ENCODE measurements around the gene TBC1D22A.

Gene TBC1D22A

GRCh38 chr22:47032091-47032943, 269.9 kb downstream of the TBC1D22A start:
- Histone ChIP-seq H3K9me3 (ENCODE audit: insufficient read depth, low read length) (no peaks in the 10 kb centered on the region), H3K4me1 (ENCODE audit: low read length) (no peaks in the 10 kb centered on the region), H3K4me3 (ENCODE audit: low read length) (no peak overlapping the region), H3K79me2 (ENCODE audit: low read length) (peaks cover 19% of the 10 kb centered on the region), H3K27me3 (ENCODE audit: low read depth, low read length) (no peaks in the 10 kb centered on the region), H2AFZ (ENCODE audit: low read depth, low read length) (no peak overlapping the region), H3K27ac (ENCODE audit: low read length) (no peak overlapping the region), H4K20me1 (ENCODE audit: insufficient read depth, low read length) (peaks cover 92% of the 10 kb centered on the region), H3K9ac (ENCODE audit: low read length) (no peak overlapping the region), H3K36me3 (replicated peaks; ENCODE audit: low read depth, low read length) (peaks cover 22% of the 10 kb centered on the region), H3K4me2 (ENCODE audit: low read length) (no peak overlapping the region)
- no peak for TF ChIP-seq EZH2phosphoT487 (IDR thresholded peaks at IDR 0.05; ENCODE audit: low read depth)
- TF ChIP-seq CTCF (IDR thresholded peaks at IDR 0.05; ENCODE audit: low read depth, low read length), result no peak

- H3K4me3 ChIP-seq (ENCODE audit: low read length), result no peak overlapping the region
- H3K9ac ChIP-seq (ENCODE audit: low read length), result no peak overlapping the region
- peaks cover 19% of the 10 kb centered on the region for H3K79me2 ChIP-seq (ENCODE audit: low read length)
- no peak overlapping the region for H3K27ac ChIP-seq (ENCODE audit: low read length)
- H3K9me3 ChIP-seq (ENCODE audit: insufficient read depth, low read length), result no peaks in the 10 kb centered on the region
- peaks cover 27% of the 10 kb centered on the region for H3K36me3 ChIP-seq (replicated peaks; ENCODE audit: low read depth, low read length)
- no peaks in the 10 kb centered on the region for H3K4me1 ChIP-seq (ENCODE audit: low read length)
- no peak overlapping the region for H3K4me2 ChIP-seq (ENCODE audit: low read length)
- H3K27me3 ChIP-seq (ENCODE audit: low read depth, low read length), result no peaks in the 10 kb centered on the region
- H2AFZ ChIP-seq (ENCODE audit: low read depth, low read length), result no peak overlapping the region
- TF ChIP-seq EZH2phosphoT487 (IDR thresholded peaks at IDR 0.05; ENCODE audit: low read depth) (no peak), CTCF (IDR thresholded peaks at IDR 0.05; ENCODE audit: low read depth, low read length) (no peak)
- peaks cover 93% of the 10 kb centered on the region for H4K20me1 ChIP-seq (ENCODE audit: insufficient read depth, low read length)
Observed at GRCh38 chr22:47032956-47033647, 270.7 kb downstream of the TBC1D22A start.

DNA sequence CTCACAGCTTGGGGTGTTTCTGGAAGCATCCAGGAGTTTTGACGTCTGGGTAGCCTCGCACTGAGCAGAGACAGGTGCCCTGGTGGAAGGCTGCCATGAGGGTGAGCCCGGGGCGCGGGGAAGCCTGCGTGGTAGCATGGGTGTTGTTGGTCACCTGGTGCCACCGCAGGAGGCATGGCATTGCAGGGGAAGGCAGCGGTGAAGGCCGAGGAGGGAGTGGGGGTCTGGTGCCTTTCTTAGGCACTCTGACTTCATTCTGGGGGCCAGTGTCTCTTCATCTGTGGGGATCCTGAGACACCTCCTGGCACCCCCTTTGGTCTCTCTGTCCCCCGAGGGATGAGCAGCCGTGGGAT, 271.2 kb downstream of the TBC1D22A start:
- Histone ChIP-seq H3K4me3 (ENCODE audit: low read length) (no peak overlapping the region), H3K79me2 (ENCODE audit: low read length) (peaks cover 23% of the 10 kb centered on the region), H3K9ac (ENCODE audit: low read length) (no peak overlapping the region), H3K36me3 (replicated peaks; ENCODE audit: low read depth, low read length) (peaks cover 32% of the 10 kb centered on the region), H3K4me1 (ENCODE audit: low read length) (no peaks in the 10 kb centered on the region), H3K4me2 (ENCODE audit: low read length) (no peak overlapping the region), H4K20me1 (ENCODE audit: insufficient read depth, low read length) (peaks cover 94% of the 10 kb centered on the region), H3K9me3 (ENCODE audit: insufficient read depth, low read length) (no peaks in the 10 kb centered on the region), H2AFZ (ENCODE audit: low read depth, low read length) (no peak overlapping the region), H3K27ac (ENCODE audit: low read length) (no peak overlapping the region), H3K27me3 (ENCODE audit: low read depth, low read length) (no peaks in the 10 kb centered on the region)
- TF ChIP-seq CTCF (IDR thresholded peaks at IDR 0.05; ENCODE audit: low read depth, low read length), result no peak
- TF ChIP-seq EZH2phosphoT487 (IDR thresholded peaks at IDR 0.05; ENCODE audit: low read depth), result no peak

DNA sequence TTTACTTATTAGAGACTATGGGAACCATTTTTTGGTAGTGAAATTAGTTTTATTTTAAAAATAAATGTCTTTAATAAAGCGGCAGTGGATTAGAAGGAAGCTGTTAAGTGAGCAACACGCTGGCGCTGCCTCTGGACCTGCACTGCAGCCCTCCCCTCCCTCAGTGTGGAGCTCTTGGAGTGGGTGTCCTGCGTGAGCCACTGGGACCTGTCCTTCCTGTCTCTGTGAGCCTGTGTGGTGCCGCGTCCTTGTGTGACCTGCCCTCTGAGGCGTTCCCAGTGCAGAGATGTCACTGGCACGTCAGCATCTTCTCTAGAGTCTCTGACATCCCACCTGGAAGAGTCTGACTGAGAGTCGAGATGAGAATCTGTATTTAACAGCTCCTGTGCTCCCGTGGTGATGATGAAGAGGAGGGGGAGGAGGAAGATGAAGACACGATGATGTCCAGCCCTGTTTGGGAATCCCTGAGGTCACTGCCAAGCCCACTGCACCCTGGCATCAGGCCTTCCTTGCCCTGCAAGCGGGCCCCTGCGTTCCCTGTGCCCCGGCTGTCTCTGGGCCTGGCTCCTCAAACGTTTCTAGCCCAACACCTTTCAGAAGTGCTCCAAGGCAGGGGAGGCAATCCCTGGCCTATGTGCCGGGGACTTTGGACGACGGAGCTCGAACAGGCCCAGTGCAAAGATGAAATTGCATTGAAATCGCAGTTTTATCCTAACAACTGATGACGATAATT, 271.8 kb downstream of the TBC1D22A start:
- Histone ChIP-seq H3K79me2 (ENCODE audit: low read length) (peaks cover 24% of the 10 kb centered on the region), H3K4me3 (ENCODE audit: low read length) (no peak overlapping the region), H3K4me2 (ENCODE audit: low read length) (no peak overlapping the region), H2AFZ (ENCODE audit: low read depth, low read length) (no peak overlapping the region), H3K27me3 (ENCODE audit: low read depth, low read length) (no peaks in the 10 kb centered on the region), H3K9me3 (ENCODE audit: insufficient read depth, low read length) (no peaks in the 10 kb centered on the region), H3K36me3 (replicated peaks; ENCODE audit: low read depth, low read length) (peaks cover 32% of the 10 kb centered on the region), H3K27ac (ENCODE audit: low read length) (no peak overlapping the region), H3K4me1 (ENCODE audit: low read length) (no peaks in the 10 kb centered on the region), H4K20me1 (ENCODE audit: insufficient read depth, low read length) (peaks cover 94% of the 10 kb centered on the region), H3K9ac (ENCODE audit: low read length) (no peak overlapping the region)
- no peak for TF ChIP-seq CTCF (IDR thresholded peaks at IDR 0.05; ENCODE audit: low read depth, low read length)

Measured in OCI-LY3 (cell line).